Heart left ventricle (tissue), 16 donors: Measurements from ENCODE around the gene TBRG4. TPM values are rescaled to one million over a fixed set of nuclear protein-coding genes. Genes with fewer than 3 reads are reported as not detected.

ENCODE experiments used
- ATAC-seq, 4 donors: fragments of 200-7000 bp; cut with Tn5 transposase; one replicate each; pipeline ENCODE4 v1.9.1; 2020 to 2022; ENCODE audit warnings: moderate library complexity in 4 of 4, mild to moderate bottlenecking in 3 of 4, moderate number of reproducible peaks in 1 of 4
- DNase-seq, 5 donors: peaks; one replicate each; pipeline ENCODE4 v3.0.0-alpha.2; 2020
- H3K27ac ChIP-seq, 12 donors: fragments of 200-600 bp; sonication (generic) in 4 of 12; one replicate each; pipeline versions ENCODE4 v1.5.0 to v1.8.0; 2016 to 2022; ENCODE audit warnings: mild to moderate bottlenecking in 2 of 12
- H3K27me3 ChIP-seq, 9 donors: fragments of 200-600 bp; sonication (generic) in 2 of 9; one replicate each; pipeline versions ENCODE4 v1.5.1 to v1.8.0; 2016 to 2022; ENCODE audit warnings: mild to moderate bottlenecking in 3 of 9
- H3K36me3 ChIP-seq, 9 donors: fragments of 200-600 bp; sonication (generic) in 2 of 9; one replicate each; pipeline versions ENCODE4 v1.5.0 to v1.8.0; 2018 to 2022; ENCODE audit warnings: mild to moderate bottlenecking in 2 of 9
- H3K4me1 ChIP-seq, 12 donors: fragments of 200-600 bp; sonication (generic) in 4 of 12; one replicate each; pipeline versions ENCODE4 v1.5.0 to v1.8.0; 2016 to 2022; ENCODE audit warnings: mild to moderate bottlenecking in 3 of 12
- H3K4me3 ChIP-seq, 12 donors: fragments of 200-600 bp; sonication (generic) in 4 of 12; one replicate each; pipeline versions ENCODE4 v1.5.0 to v1.8.0; 2017 to 2022; ENCODE audit warnings: mild to moderate bottlenecking in 9 of 12, moderate library complexity in 4 of 12
- H3K9me3 ChIP-seq, 12 donors: fragments of 200-600 bp; sonication (generic) in 4 of 12; one replicate each; pipeline versions ENCODE4 v1.5.0 to v1.8.0; 2016 to 2022; ENCODE audit warnings: mild to moderate bottlenecking in 1 of 12
- POLR2A ChIP-seq, 2 donors: fragments of 450-650 bp; IDR thresholded peaks; one replicate each; pipeline ENCODE4 v1.6.1; 2017; ENCODE audit warnings: antibody characterized with exemption in 2 of 2, mild to moderate bottlenecking in 2 of 2, moderate library complexity in 2 of 2
- WGBS, 4 donors: extraction: QIAGEN DNeasy Blood & Tissue Kit in 2 of 4; methylation state at CpG; one replicate each; pipeline versions ENCODE4 v1.1.5 to v1.1.7; 2013 to 2018; 5-methylcytosine and 5-hydroxymethylcytosine counted together
- intact Hi-C, 10 donors: fragments of 100-400 bp; cut with DNase I; formaldehyde crosslinking; loops; one replicate each; pipeline versions ENCODE4 v1.11.1 to v1.14.2; 2022
- polyA plus RNA-seq, 2 donors: library from polyadenylated mRNA; stranded (reverse); fragments of 200-250 nt; gene quantifications; one replicate each; pipeline ENCODE4 v1.2.3, GENCODE V29; 2013
- total RNA-seq, 9 donors: library from RNA; depleted of rRNA in 2 of 9; stranded (reverse); fragments of >200 nt in 2 of 9; fragmentation: NEBNext Ultra II Directional in 3 of 9; extraction: Animal tissue kit (Norgen Biotek cat#: 25700) in 3 of 9; gene quantifications; one replicate each; pipeline versions ENCODE4 v1.1.0 to v1.2.4, GENCODE V29; 2016 to 2023
- TF ChIP-seq, protein P1 (sequence below), 12 donors: fragments of 200-600 bp; sonication (generic) in 4 of 12; IDR thresholded peaks; one replicate each; pipeline versions ENCODE4 v1.5.0 to v1.8.0; 2018 to 2022; ENCODE audit warnings: antibody characterized with exemption in 12 of 12, mild to moderate bottlenecking in 5 of 12
- donor health status: ischemic (EF 13 %, LVEDD 7.1; RV severe dilation, severe dysfunction).
- donor health status: healthy with polysubstance abuse.
- donor health status: DM: no; HTN: yes; CAD: no.
- donor health status: DM: no; HTN: no; CAD: no.
- donor health status: ischemic (EF 25% LVEDD 6.9; RV normal size, moderate dysfunction).
- donor health status: ischemic (EF 25% LVEDD 5.7; RV mildly dilated, moderate dysfunction).
- donor health status: healthy.
- donor health status: DM: yes; HTN: yes; CAD: no.
- donor health status: ischemic (EF 35%, LVEDD 5.7; RV mildly dilated, moderate dysfunction).
- donor health status: nonischemic (EF 11% LVEDD 7.7; RV severe dilation, severe dysfunction).
- donor health status: DM: yes; HTN: yes; CAD: no.
- donor health status: PGD.
- donor health status: ischemic (EF 29% LVEDD 5.4; RV normal size, mild dysfunction).
- donor health status: nonischemic (EF 23%, LVEDD 6.1; RV moderate dilation, normal function).

The TBRG4 gene
- total and polyA plus RNA-seq, 11 donors: 58.0 to 125 (median 61.5) TPM

GRCh38 chr7:45126920-45127319, 15.4 kb upstream of the TBRG4 start:
- 83 to 88% (median 86%) methylated on average over 5 to 6 of the region's 6 CpGs for WGBS, 4 donors
- no peak for DNase-seq
- no peak for TF ChIP-seq POLR2A (IDR thresholded peaks at IDR 0.05)
- TF ChIP-seq, protein P1, sequence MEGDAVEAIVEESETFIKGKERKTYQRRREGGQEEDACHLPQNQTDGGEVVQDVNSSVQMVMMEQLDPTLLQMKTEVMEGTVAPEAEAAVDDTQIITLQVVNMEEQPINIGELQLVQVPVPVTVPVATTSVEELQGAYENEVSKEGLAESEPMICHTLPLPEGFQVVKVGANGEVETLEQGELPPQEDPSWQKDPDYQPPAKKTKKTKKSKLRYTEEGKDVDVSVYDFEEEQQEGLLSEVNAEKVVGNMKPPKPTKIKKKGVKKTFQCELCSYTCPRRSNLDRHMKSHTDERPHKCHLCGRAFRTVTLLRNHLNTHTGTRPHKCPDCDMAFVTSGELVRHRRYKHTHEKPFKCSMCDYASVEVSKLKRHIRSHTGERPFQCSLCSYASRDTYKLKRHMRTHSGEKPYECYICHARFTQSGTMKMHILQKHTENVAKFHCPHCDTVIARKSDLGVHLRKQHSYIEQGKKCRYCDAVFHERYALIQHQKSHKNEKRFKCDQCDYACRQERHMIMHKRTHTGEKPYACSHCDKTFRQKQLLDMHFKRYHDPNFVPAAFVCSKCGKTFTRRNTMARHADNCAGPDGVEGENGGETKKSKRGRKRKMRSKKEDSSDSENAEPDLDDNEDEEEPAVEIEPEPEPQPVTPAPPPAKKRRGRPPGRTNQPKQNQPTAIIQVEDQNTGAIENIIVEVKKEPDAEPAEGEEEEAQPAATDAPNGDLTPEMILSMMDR (IDR thresholded peaks at IDR 0.05): no peak

GRCh38 chr7:45126201-45126600, 14.7 kb upstream of the TBRG4 start:
- TF ChIP-seq POLR2A (IDR thresholded peaks at IDR 0.05): no peak
- TF ChIP-seq, protein P1 (IDR thresholded peaks at IDR 0.05): no peak
- 77 to 81% (median 78%) methylated on average over 6 of the region's 6 CpGs for WGBS, 4 donors
- H3K36me3 ChIP-seq: no peaks in the 10 kb centered on the region
- intact Hi-C loops: no loop called here
- no peaks in the 10 kb centered on the region for H3K4me1 ChIP-seq
- no peak overlapping the region for H3K4me3 ChIP-seq
- no peaks in the 10 kb centered on the region for H3K9me3 ChIP-seq
- H3K27me3 ChIP-seq: no peaks in the 10 kb centered on the region
- DNase-seq (no peak), ATAC-seq (no peak)
- no peak overlapping the region for H3K27ac ChIP-seq

More at GRCh38 chr7:45126920-45127319, 15.4 kb upstream of the TBRG4 start:
- Histone ChIP-seq H3K27ac (no peak overlapping the region), H3K36me3 (no peaks in the 10 kb centered on the region), H3K4me1 (no peaks in the 10 kb centered on the region), H3K27me3 (no peaks in the 10 kb centered on the region), H3K4me3 (no peak overlapping the region), H3K9me3 (no peaks in the 10 kb centered on the region)
- intact Hi-C loops: no loop called here
- no peak for ATAC-seq

DNA sequence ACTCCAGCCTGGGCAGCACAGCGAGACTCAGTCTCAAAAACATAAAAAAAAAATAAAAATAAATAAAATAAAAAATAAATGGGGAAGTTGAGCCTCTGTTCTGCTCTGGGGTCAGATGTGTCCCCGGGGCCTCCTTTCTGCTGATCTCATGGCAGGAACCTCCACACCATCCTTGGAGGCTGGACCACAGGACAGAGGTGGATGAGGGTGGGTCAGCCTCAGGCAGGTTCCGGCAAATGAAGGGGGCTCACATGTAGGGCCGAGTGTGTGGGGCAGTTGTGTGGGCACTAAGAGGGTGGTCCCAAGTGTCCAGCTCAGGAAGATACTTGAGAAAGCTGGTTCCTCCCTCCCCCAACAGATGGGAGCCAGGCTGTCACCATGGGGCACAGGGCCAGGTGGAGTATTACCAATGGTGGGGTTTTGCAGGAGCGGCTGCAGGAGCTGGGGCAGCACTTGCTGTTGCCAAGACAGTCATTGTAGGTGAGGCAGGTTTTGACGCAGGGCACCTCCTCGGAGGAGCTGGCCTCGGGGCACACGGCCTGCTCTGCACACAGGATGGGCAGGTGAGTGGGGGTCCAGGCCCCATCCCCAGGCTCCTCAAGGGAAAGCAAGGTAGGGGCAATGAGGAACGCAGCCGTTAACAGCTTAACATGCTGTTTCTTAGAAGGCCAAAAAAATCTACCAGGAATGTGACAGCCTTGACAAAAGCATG, 13.9 kb upstream of the TBRG4 start:
- H3K27me3 ChIP-seq: no peaks in the 10 kb centered on the region
- ATAC-seq (no peak), DNase-seq (no peak)
- intact Hi-C loops: no loop called here
- H3K27ac ChIP-seq: no peak overlapping the region
- H3K4me3 ChIP-seq: no peak overlapping the region
- TF ChIP-seq POLR2A (IDR thresholded peaks at IDR 0.05): no peak
- TF ChIP-seq, protein P1 (IDR thresholded peaks at IDR 0.05): no peak
- H3K9me3 ChIP-seq: no peaks in the 10 kb centered on the region
- 93 to 98% (median 95%) methylated on average over 10 to 11 of the region's 11 CpGs for WGBS, 4 donors
- H3K36me3 ChIP-seq: no peaks in the 10 kb centered on the region
- H3K4me1 ChIP-seq: no peaks in the 10 kb centered on the region

- no peaks in the 10 kb centered on the region for H3K36me3 ChIP-seq
- 65 to 78% (median 71%) methylated on average over 10 to 12 of the region's 12 CpGs for WGBS, 4 donors
- H3K27ac ChIP-seq: no peak overlapping the region
- no peak for TF ChIP-seq POLR2A (IDR thresholded peaks at IDR 0.05)
- TF ChIP-seq, protein P1 (IDR thresholded peaks at IDR 0.05): no peak
- H3K9me3 ChIP-seq: no peaks in the 10 kb centered on the region
- no peak for DNase-seq
- intact Hi-C loops: no loop called here
- ATAC-seq: no peak
- H3K27me3 ChIP-seq: no peaks in the 10 kb centered on the region
- H3K4me1 ChIP-seq: no peaks in the 10 kb centered on the region
- no peak overlapping the region for H3K4me3 ChIP-seq
Observed at GRCh38 chr7:45123913-45124710, 12.6 kb upstream of the TBRG4 start.
